ENCODE data around the gene SLC38A3. TPM values are rescaled to one million over a fixed set of nuclear protein-coding genes. Genes with fewer than 3 reads are reported as not detected.

The SLC38A3 gene
- total RNA-seq, 1 donor from 2014 or later: not detected

- no peak for DNase-seq (ENCODE audit: low read depth)
These were observed 14.0 kb upstream of the SLC38A3 start, which contains the start of gene GNAT1 for GRCh38 chr3:50190936-50191660. Gene GNAT1 (plus strand): TSS chr3:50191610. CDS start chr3:50191726, 116 bp downstream.

GRCh38 chr3:50192124-50192523 is 12.9 kb upstream of the SLC38A3 start:
- no peak for TF ChIP-seq CTCF (conservative IDR thresholded peaks at IDR 0.05; ENCODE audit: low read depth, low read length)
- no peak for DNase-seq (ENCODE audit: low read depth)
- no peak overlapping the region for H3K4me3 ChIP-seq (ENCODE audit: low read depth, low read length)

More at GRCh38 chr3:50190936-50191660, 14.0 kb upstream of the SLC38A3 start, which contains the start of gene GNAT1:
- no peak within 1 kb of the TSS for H3K4me3 ChIP-seq (ENCODE audit: low read depth, low read length)
- TF ChIP-seq CTCF (conservative IDR thresholded peaks at IDR 0.05; ENCODE audit: low read depth, low read length): no peak

GRCh38 chr3:50192689-50193141 is 12.4 kb upstream of the SLC38A3 start:
- H3K4me3 ChIP-seq (ENCODE audit: low read depth, low read length): no peak overlapping the region
- peak; percentile 92 for TF ChIP-seq CTCF (conservative IDR thresholded peaks at IDR 0.05; ENCODE audit: low read depth, low read length)
- DNase-seq (ENCODE audit: low read depth): no peak

- DNase-seq (ENCODE audit: low read depth): no peak
- no peak overlapping the region for H3K4me3 ChIP-seq (ENCODE audit: low read depth, low read length)
- no peak for TF ChIP-seq CTCF (conservative IDR thresholded peaks at IDR 0.05; ENCODE audit: low read depth, low read length)
These were observed 11.8 kb upstream of the SLC38A3 start for GRCh38 chr3:50193286-50193685.

GRCh38 chr3:50193746-50194127 is 11.3 kb upstream of the SLC38A3 start:
- no peak overlapping the region for H3K4me3 ChIP-seq (ENCODE audit: low read depth, low read length)
- DNase-seq (ENCODE audit: low read depth): no peak
- no peak for TF ChIP-seq CTCF (conservative IDR thresholded peaks at IDR 0.05; ENCODE audit: low read depth, low read length)

- DNase-seq (ENCODE audit: low read depth): no peak
- TF ChIP-seq CTCF (conservative IDR thresholded peaks at IDR 0.05; ENCODE audit: low read depth, low read length): peak; percentile 83
These were observed 10.8 kb upstream of the SLC38A3 start for GRCh38 chr3:50194128-50194902.

More at GRCh38 chr3:50194128-50194902, 10.8 kb upstream of the SLC38A3 start:
- H3K4me3 ChIP-seq (ENCODE audit: low read depth, low read length): no peak overlapping the region
